SK-N-SH (cell line): ENCODE measurements around the gene NAALADL1.

Source experiments
- CTCF ChIP-seq: fragments of 200-600 bp; sonication (generic); IDR thresholded peaks from 2 replicates; pipeline ENCODE4 v1.6.1; 2017; ENCODE audit warnings: antibody characterized with exemption, mild to moderate bottlenecking, moderate library complexity
- EP300 ChIP-seq, 2 experiments: IDR thresholded peaks; 2 replicates each; pipeline versions ENCODE4 v1.4.0 to v1.6.1; 2012; ENCODE audit warnings: borderline replicate concordance in 1 of 2, low read depth in 1 of 2, low read length in 1 of 2
- EZH2phosphoT487 ChIP-seq: fragments of 200-600 bp; sonication (generic); IDR thresholded peaks from 2 replicates; pipeline ENCODE4 v1.6.1; 2017; ENCODE audit warnings: low read depth, mixed run types, mild to moderate bottlenecking, antibody characterized with exemption, moderate library complexity, borderline replicate concordance
- FOXM1 ChIP-seq: IDR thresholded peaks from 2 replicates; pipeline ENCODE4 v1.4.0; 2012; ENCODE audit warnings: low read depth, mild to moderate bottlenecking
- MAX ChIP-seq: IDR thresholded peaks from 2 replicates; pipeline ENCODE4 v1.4.0; 2012; ENCODE audit warnings: low read depth
- MXI1 ChIP-seq: IDR thresholded peaks from 2 replicates; pipeline ENCODE4 v1.6.1; 2012; ENCODE audit warnings: mild to moderate bottlenecking, low read depth, low read length, improper control_type of control experiment
- NFIC ChIP-seq: IDR thresholded peaks from 2 replicates; pipeline ENCODE4 v1.4.0; 2012; ENCODE audit warnings: borderline replicate concordance
- POLR2AphosphoS5 ChIP-seq: IDR thresholded peaks from 2 replicates; pipeline ENCODE4 v1.6.1; 2012; ENCODE audit warnings: low read depth, low read length
- RAD21 ChIP-seq: IDR thresholded peaks from 2 replicates; pipeline ENCODE4 v1.6.1; 2012; ENCODE audit warnings: mild to moderate bottlenecking, low read length
- RFX5 ChIP-seq: IDR thresholded peaks from 2 replicates; pipeline ENCODE4 v1.6.1; 2012; ENCODE audit warnings: mild to moderate bottlenecking, improper control_type of control experiment, low read length
- SMC3 ChIP-seq: IDR thresholded peaks from 2 replicates; pipeline ENCODE4 v1.6.1; 2012; ENCODE audit warnings: low read depth, low read length, improper control_type of control experiment
- TAF1 ChIP-seq: IDR thresholded peaks from 2 replicates; pipeline ENCODE4 v1.6.1; 2012; ENCODE audit warnings: low read depth, mild to moderate bottlenecking, low read length, moderate library complexity, borderline replicate concordance
- TCF12 ChIP-seq: IDR thresholded peaks from 2 replicates; pipeline ENCODE4 v1.4.0; 2012
- USF2 ChIP-seq: fragments of 150-350 bp; IDR thresholded peaks from 2 replicates; pipeline ENCODE4 v1.6.1; 2017; ENCODE audit warnings: antibody characterized with exemption, low read length, low read depth, borderline replicate concordance

GRCh38 chr11:65090628-65091027 lies 32.3 kb upstream of the NAALADL1 start:
- no peak for TF ChIP-seq RFX5
- no peak for TF ChIP-seq SMC3
- no peak for TF ChIP-seq CTCF
- TF ChIP-seq EP300 (IDR thresholded peaks at IDR 0.05; ENCODE audit: borderline replicate concordance in 1 of 2, low read depth in 1 of 2, low read length in 1 of 2), result no peak
- TF ChIP-seq NFIC, result no peak
- no peak for TF ChIP-seq MAX
- no peak for TF ChIP-seq FOXM1
- TF ChIP-seq USF2, result no peak
- TF ChIP-seq EZH2phosphoT487, result no peak
- TF ChIP-seq TAF1, result no peak
- TF ChIP-seq MXI1, result no peak
- TF ChIP-seq RAD21, result no peak
- TF ChIP-seq TCF12, result no peak
- TF ChIP-seq POLR2AphosphoS5, result no peak
